HG03280 (cell line): Measurements from ENCODE around the gene DDX39B.
A peak's percentile ranks its signal among the peaks of the same experiment; 100 is the strongest.
"Not testable (repeated sequence)": the region's sequence is repeated elsewhere in the genome, so short reads cannot be mapped to it uniquely, and the experiment has no call there.

Experiments
- ATAC-seq: cut with Tn5 transposase; IDR thresholded peaks from one replicate; pipeline ENCODE4 v1.9.1; 2021; ENCODE audit warnings: mild to moderate bottlenecking, moderate library complexity; ENCODE audit not compliant: unreplicated experiment

Gene DDX39B

GRCh38 chr6:31541658-31542521 is at the start of gene DDX39B:
Gene DDX39B, minus strand, starts transcription at chr6:31542003. Its CDS starts 1,471 bp downstream, at chr6:31540532.
- ATAC-seq: peak; percentile 63

- not testable (repeated sequence) for ATAC-seq
Observed at GRCh38 chr6:31590691-31591090, 48.9 kb upstream of the DDX39B start.

- no peak for ATAC-seq
Observed at GRCh38 chr6:31588871-31589650, 47.3 kb upstream of the DDX39B start.

DNA sequence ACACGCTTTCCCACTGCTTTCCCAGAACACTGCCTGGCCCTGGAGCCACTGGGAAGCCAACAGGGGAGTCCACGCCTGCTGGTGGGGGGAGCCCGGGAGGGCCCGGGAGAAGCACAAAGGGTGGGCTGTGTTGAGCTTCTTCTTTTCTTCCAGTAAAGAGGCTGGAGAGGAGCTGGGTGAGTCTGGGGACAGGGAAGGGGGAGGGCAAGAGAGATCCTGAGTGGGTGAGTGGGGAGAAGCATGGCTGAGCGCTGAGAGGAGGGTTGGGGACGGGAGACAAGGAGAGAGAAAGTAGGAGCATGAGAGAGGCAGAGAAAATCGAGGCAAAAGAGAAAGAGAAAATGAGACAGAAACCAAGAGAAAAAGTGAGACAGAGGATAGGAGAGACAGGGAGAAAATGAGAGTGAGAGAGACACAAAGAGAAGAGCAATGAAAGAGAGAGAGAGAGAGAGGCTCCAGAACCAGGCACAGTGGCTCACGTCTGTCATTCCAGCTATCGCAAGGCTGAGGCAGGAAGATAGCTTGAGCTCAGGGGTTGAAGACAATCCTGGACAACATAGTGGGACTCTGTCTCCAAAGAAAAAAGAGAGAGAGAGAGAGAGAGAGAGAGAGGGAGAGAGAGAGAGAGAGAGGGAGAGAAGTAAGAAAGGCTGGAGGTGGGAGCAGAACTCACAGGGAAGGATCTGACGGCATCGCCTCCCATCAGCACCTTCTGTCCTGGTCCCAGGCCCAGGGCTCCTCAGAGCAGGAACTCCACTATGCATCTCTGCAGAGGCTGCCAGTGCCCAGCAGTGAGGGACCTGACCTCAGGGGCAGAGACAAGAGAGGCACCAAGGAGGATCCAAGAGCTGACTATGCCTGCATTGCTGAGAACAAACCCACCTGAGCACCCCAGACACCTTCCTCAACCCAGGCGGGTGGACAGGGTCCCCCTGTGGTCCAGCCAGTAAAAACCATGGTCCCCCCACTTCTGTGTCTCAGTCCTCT is 46.3 kb upstream of the DDX39B start:
- no peak for ATAC-seq

DNA sequence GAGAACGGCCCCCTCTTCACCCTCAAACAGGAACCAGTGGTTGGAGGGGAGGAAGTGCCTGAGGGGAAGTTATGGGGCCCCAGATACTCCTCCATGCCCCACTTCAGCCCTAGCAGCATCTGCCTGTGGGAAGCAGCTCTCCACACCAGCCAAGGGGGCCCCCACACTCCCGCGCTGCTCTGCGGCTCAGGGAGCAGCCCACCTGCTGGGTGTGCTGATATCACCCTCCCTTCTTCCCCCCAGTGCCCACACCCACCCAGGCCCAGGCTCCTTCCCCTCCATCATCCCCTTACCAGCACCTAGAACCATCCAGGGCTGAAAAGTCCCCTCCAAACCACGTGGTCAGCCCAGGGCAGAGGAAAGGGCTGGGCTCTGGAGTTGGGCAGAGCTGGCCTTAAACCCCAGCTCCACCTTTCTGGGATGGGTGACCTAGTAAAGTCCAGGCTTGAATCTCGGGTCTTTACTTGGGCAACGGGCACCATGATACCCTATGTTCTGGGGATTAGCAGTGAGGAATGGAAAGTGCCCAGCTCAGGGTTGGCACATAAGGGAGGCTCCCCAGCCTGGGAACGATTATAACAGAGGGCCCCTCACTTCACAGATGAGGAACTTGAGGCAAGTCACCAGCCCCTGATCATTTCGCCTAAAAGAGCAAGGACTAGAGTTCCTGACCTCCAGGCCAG is 44.9 kb upstream of the DDX39B start:
- ATAC-seq: no peak

DNA sequence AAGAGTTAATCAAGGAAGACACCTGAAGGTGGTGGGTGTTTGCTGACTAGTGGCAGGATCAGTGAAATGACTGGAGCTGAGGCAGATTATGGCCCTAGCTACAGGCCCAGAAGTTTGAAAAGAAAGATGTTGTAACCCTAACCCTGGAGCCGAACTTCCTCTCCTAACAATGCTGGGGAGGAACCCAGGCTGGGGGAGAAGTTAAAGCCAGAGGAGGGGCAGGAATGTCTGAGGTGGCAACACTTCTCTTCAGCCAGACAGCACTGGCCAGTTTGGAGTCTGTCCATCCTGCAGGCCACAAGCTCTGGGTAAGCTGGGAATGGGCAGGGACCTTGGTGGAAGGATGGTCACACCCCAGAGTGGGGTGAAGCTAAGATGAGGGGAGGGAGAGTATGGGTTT is 44.2 kb upstream of the DDX39B start, which contains the start of gene LST1:
TSS of gene LST1 (plus strand) at position 270 of the 400 bp plus-strand sequence. CDS start 1,023 bp downstream, outside the sequence.
- no peak for ATAC-seq

DNA sequence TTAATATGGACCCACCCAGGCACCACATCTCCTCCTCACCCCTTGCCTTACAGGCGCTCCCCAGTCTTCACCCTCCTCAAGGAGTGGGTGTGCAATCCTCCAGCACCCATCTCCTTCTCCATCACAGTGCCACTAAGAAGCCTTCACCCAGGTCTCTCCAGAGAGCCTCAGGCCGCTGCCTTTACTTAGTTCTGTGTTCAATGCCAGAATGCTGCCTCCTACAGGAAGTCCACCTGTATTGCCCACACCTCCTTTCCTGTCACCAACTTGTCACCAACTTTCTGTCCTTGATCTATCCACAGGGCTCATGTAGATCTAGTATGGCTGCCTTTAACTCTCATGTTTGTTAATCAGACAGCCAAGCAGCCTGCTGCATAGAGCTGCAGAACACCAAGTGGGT is 43.7 kb upstream of the DDX39B start:
- no peak for ATAC-seq

DNA sequence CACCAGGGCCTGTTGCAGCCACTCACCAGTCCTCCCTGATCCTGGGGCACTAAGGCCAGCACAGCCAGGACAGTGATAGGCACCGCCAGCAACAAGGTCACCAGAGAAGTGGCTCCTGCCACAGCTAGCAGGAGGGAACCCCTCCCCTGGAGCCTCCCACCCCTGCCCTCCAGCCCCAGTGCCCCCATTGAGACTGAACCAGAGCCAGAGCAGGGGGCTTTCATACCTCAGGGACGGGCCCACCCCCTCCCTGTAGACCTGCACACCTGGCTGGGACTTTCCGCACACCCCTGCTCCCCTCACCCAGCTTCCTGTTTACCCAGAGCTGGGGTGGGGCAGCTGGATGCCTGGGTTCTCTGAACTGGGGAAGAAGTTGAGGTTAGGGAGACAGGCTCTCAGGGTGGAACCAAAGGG is 40.4 kb upstream of the DDX39B start, which contains the start of gene LTB:
TSS of gene LTB (minus strand) at position 195 of the 414 bp plus-strand sequence. CDS start at position 188, 7 bp downstream.
- ATAC-seq: no peak

DNA sequence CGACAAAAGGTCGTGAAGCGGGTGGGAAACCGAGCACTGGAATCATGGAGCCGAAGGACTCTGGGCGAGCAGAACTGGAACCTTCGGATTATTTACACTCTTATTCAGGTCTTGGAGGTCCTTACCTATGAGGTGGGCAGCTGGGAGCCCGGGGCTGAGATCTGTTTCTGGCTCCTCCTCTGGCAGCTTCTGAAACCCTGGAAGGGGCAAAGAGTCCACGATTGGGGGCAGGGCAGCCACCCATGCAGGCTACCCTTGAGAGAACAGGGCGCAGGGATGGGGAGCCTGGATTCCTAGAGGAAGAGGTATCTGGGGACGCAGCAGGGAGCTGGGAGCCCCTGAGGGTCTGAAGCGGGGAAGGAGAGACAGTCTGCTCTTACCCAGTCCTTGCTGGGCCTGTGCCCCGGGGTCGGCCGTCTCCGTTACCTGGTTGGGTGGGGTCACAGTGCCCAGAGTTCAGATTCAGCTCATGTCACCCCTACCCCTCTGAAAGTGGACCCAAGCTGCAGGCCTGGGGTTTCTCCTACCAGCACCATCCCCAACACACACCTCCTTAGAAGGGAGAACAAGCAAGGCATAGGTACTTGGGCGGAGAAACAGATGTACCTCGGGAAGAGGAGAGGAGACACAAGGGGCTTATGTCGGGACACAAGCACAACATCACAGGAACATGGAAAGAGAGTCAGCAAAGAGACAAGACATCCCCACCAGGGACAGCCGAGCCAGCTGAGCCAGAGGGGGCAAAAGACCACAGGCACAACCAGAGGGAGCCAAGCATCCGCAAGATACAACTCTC is 39.8 kb upstream of the DDX39B start:
- no peak for ATAC-seq

DNA sequence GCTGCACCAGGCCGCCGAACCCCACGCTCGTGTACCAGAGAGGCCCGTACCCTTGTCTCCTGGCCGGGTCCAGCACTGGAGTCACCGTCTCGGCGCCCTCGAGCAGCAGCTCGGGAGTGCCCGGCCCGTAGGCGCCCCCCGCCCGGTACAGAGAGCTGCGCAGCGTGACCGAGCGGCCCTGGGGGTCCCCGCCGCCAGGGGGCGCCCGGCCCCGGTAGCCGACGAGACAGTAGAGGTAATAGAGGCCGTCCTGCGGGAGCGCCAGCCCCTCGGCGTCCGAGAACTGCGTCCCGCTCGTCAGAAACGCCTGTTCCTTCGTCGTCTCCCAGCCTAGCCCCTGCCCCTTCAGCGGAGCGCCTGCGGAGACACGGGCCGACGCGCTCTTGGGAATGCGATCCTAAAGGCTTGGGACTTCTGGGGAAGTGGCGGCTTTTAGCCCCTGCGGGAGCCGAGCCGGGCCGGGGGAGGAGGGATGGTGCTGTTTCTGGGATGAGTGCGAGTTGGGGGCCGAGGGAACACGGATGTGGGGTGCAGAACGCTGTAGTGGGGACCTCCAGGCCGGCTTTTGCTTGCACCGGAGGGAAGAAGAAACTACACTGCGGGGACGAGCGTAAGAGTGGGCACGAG is 39.1 kb upstream of the DDX39B start:
- ATAC-seq: peak; percentile 66

DNA sequence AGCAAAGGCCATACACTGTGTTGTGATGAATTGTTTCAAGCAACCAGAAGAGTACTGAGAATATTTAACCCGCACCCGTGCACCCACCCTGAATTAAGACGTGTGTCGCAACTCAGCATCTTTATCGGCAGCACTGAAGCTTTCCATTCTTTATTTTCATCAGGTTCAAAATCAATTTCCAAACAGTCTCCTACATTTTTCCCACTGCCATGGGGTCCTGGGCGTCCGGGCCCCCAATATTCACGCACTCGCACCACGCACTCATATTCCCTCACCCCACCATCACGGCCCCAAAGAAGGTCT is 38.6 kb upstream of the DDX39B start:
- ATAC-seq: no peak

- no peak for ATAC-seq
Observed at GRCh38 chr6:31579546-31580437, 38.0 kb upstream of the DDX39B start.

GRCh38 chr6:31579119-31579505 is 37.3 kb upstream of the DDX39B start:
- ATAC-seq: no peak

DNA sequence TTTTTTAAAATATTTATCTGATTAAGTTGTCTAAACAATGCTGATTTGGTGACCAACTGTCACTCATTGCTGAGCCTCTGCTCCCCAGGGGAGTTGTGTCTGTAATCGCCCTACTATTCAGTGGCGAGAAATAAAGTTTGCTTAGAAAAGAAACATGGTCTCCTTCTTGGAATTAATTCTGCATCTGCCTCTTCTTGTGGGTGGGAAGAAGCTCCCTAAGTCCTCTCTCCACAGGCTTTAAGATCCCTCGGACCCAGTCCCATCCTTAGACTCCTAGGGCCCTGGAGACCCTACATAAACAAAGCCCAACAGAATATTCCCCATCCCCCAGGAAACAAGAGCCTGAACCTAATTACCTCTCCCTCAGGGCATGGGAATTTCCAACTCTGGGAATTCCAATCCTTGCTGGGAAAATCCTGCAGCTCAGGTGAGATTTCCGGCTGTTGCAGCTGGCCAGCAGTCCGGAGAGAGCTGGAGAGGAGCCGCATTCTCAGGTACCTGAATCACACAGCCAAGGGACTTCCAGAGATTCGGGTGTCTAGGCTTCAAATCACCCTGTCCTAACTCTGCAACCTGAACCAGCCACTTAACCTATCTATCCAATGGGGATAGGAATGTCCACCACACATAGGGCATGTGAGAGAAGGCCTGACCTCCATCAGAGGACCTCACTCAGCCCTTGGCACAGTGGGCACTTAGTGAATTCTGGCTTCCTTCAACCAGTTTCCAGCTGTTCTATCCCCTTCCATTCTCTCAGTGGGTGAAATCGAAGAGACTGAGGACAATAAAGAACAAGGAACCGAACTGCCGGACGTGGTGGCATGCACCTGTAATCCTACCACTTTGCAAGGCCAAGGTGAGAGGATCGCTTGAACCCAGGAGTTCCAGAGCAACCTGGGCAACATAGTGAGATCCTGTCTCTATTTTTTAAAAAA is 36.6 kb upstream of the DDX39B start:
- ATAC-seq: no peak

DNA sequence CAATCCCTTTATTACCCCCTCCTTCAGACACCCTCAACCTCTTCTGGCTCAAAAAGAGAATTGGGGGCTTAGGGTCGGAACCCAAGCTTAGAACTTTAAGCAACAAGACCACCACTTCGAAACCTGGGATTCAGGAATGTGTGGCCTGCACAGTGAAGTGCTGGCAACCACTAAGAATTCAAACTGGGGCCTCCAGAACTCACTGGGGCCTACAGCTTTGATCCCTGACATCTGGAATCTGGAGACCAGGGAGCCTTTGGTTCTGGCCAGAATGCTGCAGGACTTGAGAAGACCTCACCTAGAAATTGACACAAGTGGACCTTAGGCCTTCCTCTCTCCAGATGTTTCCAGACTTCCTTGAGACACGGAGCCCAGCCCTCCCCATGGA is 35.8 kb upstream of the DDX39B start:
- ATAC-seq: no peak

- ATAC-seq: no peak
Observed at GRCh38 chr6:31576897-31577578, 35.2 kb upstream of the DDX39B start.
